Measurements from ENCODE around the gene POLR2E. TPM values are rescaled to one million over a fixed set of nuclear protein-coding genes. Genes with fewer than 3 reads are reported as not detected.

The POLR2E gene
- total and polyA plus RNA-seq, 10 of the 15 experiments (the other 5 are each of a cell fraction or from before 2014, with no cell fraction given), result 4.0 to 487 (median 200) TPM

DNA sequence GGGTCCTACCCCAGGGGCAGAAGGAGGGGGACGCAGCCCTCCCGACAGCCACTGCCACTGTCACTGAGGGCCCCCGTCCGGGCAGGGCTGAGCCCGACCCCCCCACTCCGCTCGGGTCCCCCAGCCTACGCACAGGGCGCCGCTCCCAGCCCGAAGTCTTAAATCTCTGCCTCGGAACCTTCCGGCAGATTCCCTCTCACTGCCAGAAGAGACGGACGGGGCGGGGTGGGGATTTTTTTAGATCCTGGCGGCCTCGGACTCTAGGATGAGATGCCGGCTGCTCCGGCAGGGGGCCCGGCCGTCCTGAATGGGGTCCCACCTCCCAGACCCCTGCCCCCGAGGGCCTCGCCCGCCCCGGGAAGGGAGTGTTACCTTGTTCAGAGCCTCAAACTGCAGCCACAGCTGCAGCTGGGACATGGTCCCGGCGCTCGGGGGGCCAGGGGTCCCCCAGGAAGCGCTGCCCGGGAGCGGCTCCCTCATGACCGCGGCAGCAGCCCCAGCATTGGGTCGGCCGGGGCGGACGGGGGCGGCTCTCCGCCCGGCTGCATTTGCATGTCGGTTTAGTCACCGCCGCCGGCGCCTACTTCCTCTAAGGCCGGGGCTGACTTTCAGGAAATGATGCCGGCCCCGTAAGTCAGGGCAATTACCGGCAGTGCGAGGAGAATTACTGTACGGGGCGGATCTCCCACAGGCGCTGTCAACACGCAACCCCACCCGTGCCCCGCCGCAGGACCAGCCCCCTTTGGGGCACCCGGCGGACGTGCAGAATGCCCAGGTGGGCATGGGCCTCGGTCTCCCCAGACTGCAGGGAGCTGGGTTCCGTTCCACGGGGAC, 36.8 kb upstream of the POLR2E start:
- intact Hi-C loops (cut with micrococcal nuclease; ENCODE audit: unreplicated experiment), result loop anchor here (5.0 kb wide), 1 partner anchor 40 kb away; the partner anchor contains the start of gene SBNO2
- in situ Hi-C loops (cut with MboI), result no loop called here
- H3K27me3 ChIP-seq (replicated peaks in 1 of 2; ENCODE audit: control insufficient read depth in 2 of 2, insufficient read depth in 2 of 2, low read length in 1 of 2), result no peaks in the 10 kb centered on the region
- H3K27ac ChIP-seq (ENCODE audit: control insufficient read depth, insufficient read depth), result peak overlapping the region; percentile 86
- DNase-seq (ENCODE audit: low read depth, low spot score) (peak; percentile 21), ATAC-seq (peak; percentile 76), FAIRE-seq (peak; percentile 81)
- H3K4me1 ChIP-seq (ENCODE audit: control insufficient read depth, insufficient read depth, low read length), result peaks cover 34% of the 10 kb centered on the region
- H2AFZ ChIP-seq (ENCODE audit: control insufficient read depth, low read depth, low read length), result no peak overlapping the region
- H4K20me1 ChIP-seq (ENCODE audit: control insufficient read depth, insufficient read depth), result no peaks in the 10 kb centered on the region; the same call in 1 of the 2 replicates
- RAD21 ChIA-PET (ENCODE audit: unreplicated experiment), result interaction anchor here (0.6 to 1.4 kb wide), 2 partner anchors 19 to 84 kb away, joined by 3 to 9 read pairs; no protein-coding TSS in a partner anchor
- peak overlapping the region; percentile 91 for H3K4me3 ChIP-seq
- peak overlapping the region; percentile 86 for H3K9ac ChIP-seq (ENCODE audit: control insufficient read depth, insufficient read depth, low read length)
- H3K36me3 ChIP-seq (ENCODE audit: control insufficient read depth in 2 of 2, insufficient read depth in 2 of 2, low read length in 1 of 2), result peaks cover 0 to 15% of the 10 kb centered on the region in 2 experiments; a peak in 3 of 4 replicates
- peak overlapping the region; percentile 99 for H3K4me2 ChIP-seq (ENCODE audit: control insufficient read depth, insufficient read depth)
- H3K9me3 ChIP-seq (replicated peaks; ENCODE audit: control insufficient read depth, insufficient read depth, low read length), result no peaks in the 10 kb centered on the region
- no TSS peak for BruUV-seq (replicated peaks)
- H3K79me2 ChIP-seq (ENCODE audit: control insufficient read depth, insufficient read depth, low read length), result peaks cover 38% of the 10 kb centered on the region
- WGBS (ENCODE audit: insufficient coverage, insufficient replicate concordance, low lambda C conversion rate, missing lambda C conversion rate), result 2% methylated on average over 64 of the region's 64 CpGs
- SMC1A ChIA-PET (ENCODE audit: uncharacterized antibody, unreplicated experiment), result interaction anchor here (1.0 to 2.5 kb wide), 3 partner anchors 18 to 43 kb away, joined by 3 to 7 read pairs (median 3); partner anchors contain the start of gene SBNO2
- CTCF ChIA-PET, result interaction anchor here (1.3 to 1.8 kb wide), 3 partner anchors 18 to 74 kb away, joined by 3 to 9 read pairs (median 4); no protein-coding TSS in a partner anchor
- POLR2A ChIA-PET, result interaction anchor here (0.8 to 2.1 kb wide), 2 partner anchors 18 to 35 kb away, joined by 4 to 8 read pairs; no protein-coding TSS in a partner anchor
- TF ChIP-seq, protein P1, sequence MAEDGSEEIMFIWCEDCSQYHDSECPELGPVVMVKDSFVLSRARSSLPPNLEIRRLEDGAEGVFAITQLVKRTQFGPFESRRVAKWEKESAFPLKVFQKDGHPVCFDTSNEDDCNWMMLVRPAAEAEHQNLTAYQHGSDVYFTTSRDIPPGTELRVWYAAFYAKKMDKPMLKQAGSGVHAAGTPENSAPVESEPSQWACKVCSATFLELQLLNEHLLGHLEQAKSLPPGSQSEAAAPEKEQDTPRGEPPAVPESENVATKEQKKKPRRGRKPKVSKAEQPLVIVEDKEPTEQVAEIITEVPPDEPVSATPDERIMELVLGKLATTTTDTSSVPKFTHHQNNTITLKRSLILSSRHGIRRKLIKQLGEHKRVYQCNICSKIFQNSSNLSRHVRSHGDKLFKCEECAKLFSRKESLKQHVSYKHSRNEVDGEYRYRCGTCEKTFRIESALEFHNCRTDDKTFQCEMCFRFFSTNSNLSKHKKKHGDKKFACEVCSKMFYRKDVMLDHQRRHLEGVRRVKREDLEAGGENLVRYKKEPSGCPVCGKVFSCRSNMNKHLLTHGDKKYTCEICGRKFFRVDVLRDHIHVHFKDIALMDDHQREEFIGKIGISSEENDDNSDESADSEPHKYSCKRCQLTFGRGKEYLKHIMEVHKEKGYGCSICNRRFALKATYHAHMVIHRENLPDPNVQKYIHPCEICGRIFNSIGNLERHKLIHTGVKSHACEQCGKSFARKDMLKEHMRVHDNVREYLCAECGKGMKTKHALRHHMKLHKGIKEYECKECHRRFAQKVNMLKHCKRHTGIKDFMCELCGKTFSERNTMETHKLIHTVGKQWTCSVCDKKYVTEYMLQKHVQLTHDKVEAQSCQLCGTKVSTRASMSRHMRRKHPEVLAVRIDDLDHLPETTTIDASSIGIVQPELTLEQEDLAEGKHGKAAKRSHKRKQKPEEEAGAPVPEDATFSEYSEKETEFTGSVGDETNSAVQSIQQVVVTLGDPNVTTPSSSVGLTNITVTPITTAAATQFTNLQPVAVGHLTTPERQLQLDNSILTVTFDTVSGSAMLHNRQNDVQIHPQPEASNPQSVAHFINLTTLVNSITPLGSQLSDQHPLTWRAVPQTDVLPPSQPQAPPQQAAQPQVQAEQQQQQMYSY (CRISPR knock-in tag; IDR thresholded peaks at IDR 0.05), result no peak
- TF ChIP-seq, protein P2, sequence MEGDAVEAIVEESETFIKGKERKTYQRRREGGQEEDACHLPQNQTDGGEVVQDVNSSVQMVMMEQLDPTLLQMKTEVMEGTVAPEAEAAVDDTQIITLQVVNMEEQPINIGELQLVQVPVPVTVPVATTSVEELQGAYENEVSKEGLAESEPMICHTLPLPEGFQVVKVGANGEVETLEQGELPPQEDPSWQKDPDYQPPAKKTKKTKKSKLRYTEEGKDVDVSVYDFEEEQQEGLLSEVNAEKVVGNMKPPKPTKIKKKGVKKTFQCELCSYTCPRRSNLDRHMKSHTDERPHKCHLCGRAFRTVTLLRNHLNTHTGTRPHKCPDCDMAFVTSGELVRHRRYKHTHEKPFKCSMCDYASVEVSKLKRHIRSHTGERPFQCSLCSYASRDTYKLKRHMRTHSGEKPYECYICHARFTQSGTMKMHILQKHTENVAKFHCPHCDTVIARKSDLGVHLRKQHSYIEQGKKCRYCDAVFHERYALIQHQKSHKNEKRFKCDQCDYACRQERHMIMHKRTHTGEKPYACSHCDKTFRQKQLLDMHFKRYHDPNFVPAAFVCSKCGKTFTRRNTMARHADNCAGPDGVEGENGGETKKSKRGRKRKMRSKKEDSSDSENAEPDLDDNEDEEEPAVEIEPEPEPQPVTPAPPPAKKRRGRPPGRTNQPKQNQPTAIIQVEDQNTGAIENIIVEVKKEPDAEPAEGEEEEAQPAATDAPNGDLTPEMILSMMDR (IDR thresholded peaks at IDR 0.05 in 2 of 3, conservative IDR thresholded peaks at IDR 0.05 in 1 of 3; ENCODE audit: control insufficient read depth in 2 of 3, extremely low read depth in 1 of 3, insufficient read depth in 1 of 3, low read depth in 3 of 3, low read length in 3 of 3), result no peak
- no peak for TF ChIP-seq CHD1 (IDR thresholded peaks at IDR 0.05; ENCODE audit: low read depth, low read length)
- no peak for TF ChIP-seq ZBED1 (IDR thresholded peaks at IDR 0.05; ENCODE audit: borderline replicate concordance)
- TF ChIP-seq, protein P3, sequence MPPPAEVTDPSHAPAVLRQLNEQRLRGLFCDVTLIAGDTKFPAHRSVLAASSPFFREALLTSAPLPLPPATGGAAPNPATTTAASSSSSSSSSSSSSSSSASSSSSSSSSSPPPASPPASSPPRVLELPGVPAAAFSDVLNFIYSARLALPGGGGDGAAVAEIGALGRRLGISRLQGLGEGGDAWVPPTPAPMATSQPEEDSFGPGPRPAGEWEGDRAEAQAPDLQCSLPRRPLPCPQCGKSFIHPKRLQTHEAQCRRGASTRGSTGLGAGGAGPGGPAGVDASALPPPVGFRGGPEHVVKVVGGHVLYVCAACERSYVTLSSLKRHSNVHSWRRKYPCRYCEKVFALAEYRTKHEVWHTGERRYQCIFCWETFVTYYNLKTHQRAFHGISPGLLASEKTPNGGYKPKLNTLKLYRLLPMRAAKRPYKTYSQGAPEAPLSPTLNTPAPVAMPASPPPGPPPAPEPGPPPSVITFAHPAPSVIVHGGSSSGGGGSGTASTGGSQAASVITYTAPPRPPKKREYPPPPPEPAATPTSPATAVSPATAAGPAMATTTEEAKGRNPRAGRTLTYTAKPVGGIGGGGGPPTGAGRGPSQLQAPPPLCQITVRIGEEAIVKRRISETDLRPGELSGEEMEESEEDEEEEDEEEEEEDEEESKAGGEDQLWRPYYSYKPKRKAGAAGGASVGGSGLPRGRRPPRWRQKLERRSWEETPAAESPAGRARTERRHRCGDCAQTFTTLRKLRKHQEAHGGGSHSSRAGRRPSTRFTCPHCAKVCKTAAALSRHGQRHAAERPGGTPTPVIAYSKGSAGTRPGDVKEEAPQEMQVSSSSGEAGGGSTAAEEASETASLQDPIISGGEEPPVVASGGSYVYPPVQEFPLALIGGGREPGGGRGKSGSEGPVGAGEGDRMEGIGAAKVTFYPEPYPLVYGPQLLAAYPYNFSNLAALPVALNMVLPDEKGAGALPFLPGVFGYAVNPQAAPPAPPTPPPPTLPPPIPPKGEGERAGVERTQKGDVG (CRISPR knock-in tag; IDR thresholded peaks at IDR 0.05), result no peak
- no peak for TF ChIP-seq JUND (IDR thresholded peaks at IDR 0.05; ENCODE audit: low read depth, low read length)
- TF ChIP-seq NR2C1 (IDR thresholded peaks at IDR 0.05), result no peak
- TF ChIP-seq SUPT20H (IDR thresholded peaks at IDR 0.05; ENCODE audit: borderline replicate concordance, control insufficient read depth, low read depth, low read length), result no peak
- no peak for TF ChIP-seq ZZZ3 (IDR thresholded peaks at IDR 0.05; ENCODE audit: control insufficient read depth, insufficient read length, low read depth)
- peak; percentile 65 for TF ChIP-seq DPF2 (IDR thresholded peaks at IDR 0.05)
- TF ChIP-seq MTA2 (IDR thresholded peaks at IDR 0.05; ENCODE audit: low read depth), result no peak
- no peak for TF ChIP-seq HDAC2 (IDR thresholded peaks at IDR 0.05)
- no peak for TF ChIP-seq POLR2AphosphoS5 (IDR thresholded peaks at IDR 0.05; ENCODE audit: low read length)

Measured in GM12878 (cell line).